Skeletal muscle tissue (tissue), 4 donors: Measurements from ENCODE around the gene MRS2. TPM values are rescaled to one million over a fixed set of nuclear protein-coding genes. Genes with fewer than 3 reads are reported as not detected.
"Not testable (repeated sequence)": the region's sequence is repeated elsewhere in the genome, so short reads cannot be mapped to it uniquely, and the experiment has no call there.

ENCODE experiments used
- H3K27ac ChIP-seq: one replicate; pipeline ENCODE4 v1.7.0; 2013; ENCODE audit warnings: mild to moderate bottlenecking, low read depth, low read length, inconsistent platforms
- H3K27me3 ChIP-seq, 3 donors: one replicate each; pipeline ENCODE4 v1.7.0; 2013; ENCODE audit warnings: low read length in 3 of 3; ENCODE audit not compliant: control insufficient read depth in 3 of 3, insufficient read depth in 3 of 3
- H3K36me3 ChIP-seq, 3 donors: one replicate each; pipeline ENCODE4 v1.7.0; 2013; ENCODE audit warnings: low read length in 3 of 3; ENCODE audit not compliant: control insufficient read depth in 3 of 3, insufficient read depth in 3 of 3
- H3K4me1 ChIP-seq, 3 donors: one replicate each; pipeline ENCODE4 v1.7.0; 2013; ENCODE audit warnings: low read length in 3 of 3, mild to moderate bottlenecking in 3 of 3; ENCODE audit not compliant: control insufficient read depth in 3 of 3, insufficient read depth in 3 of 3
- H3K4me3 ChIP-seq, 3 donors: one replicate each; pipeline ENCODE4 v1.7.0; 2013; ENCODE audit warnings: low read length in 3 of 3
- H3K9ac ChIP-seq, 3 donors: one replicate each; pipeline ENCODE4 v1.7.0; 2013; ENCODE audit warnings: low read length in 3 of 3, mild to moderate bottlenecking in 3 of 3, moderate library complexity in 2 of 3, low read depth in 1 of 3
- H3K9me3 ChIP-seq, 3 donors: one replicate each; pipeline ENCODE4 v1.7.0; 2013; ENCODE audit warnings: low read length in 3 of 3; ENCODE audit not compliant: control insufficient read depth in 3 of 3
- total RNA-seq: library from RNA; depleted of rRNA; stranded (reverse); fragments of >200 nt; gene quantifications from one replicate; pipeline ENCODE4 v1.2.3, GENCODE V29; 2014
- donor health status: Osteomylitis.

MRS2 gene
- total RNA-seq, 1 donor from 2014 or later: 12.5 TPM

DNA sequence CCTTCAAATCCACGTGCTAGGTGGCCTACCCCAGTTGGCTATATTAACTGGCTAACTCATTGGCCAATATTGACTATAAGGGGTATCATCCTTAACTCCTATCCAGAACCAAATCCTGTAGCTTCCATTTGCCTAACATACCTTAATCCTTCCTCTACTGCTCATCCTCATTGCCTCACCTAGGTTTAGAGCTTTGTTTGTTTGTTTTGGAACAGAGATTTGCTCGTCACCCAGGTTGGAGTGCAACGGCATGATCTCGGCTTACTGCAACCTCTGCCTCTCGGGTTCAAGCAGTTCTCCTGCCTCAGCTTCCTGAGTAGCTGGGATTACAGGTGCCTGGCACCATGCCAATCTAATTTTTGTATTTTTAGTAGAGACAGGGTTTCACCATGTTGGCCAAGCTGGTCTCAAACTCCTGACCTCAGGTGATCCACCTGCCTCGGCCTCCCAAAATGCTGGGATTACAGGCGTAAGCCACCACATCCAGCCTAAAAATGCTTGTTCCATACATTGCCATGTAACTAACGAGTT, 37.6 kb upstream of the MRS2 start:
- H3K4me3 ChIP-seq, H3K9ac ChIP-seq, H3K27me3 ChIP-seq, H3K4me1 ChIP-seq, H3K9me3 ChIP-seq, H3K27ac ChIP-seq, H3K36me3 ChIP-seq: not testable (repeated sequence)

DNA sequence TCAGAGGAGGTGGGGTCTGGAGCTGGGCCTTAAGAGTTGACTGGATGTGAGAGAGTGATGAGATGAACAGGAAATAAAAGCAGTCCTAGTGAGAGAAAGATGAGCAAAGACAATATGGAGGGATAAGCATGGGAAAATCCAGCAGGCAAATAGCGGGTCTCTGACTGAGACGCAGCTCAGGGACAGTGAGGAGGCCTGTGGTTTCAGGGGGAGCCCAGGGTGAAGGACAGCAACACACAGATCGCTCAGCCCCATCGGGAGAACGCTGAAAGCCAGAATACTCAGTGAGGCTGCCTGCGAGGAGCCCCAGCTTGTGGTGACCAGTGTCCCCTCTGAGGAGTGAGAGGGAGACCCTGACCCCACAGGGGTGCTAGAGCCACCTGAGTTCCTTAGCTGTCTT, 28.1 kb upstream of the MRS2 start:
- Histone ChIP-seq H3K9ac (no peak overlapping the region), H3K4me1 (no peaks in the 10 kb centered on the region), H3K9me3 (no peaks in the 10 kb centered on the region), H3K4me3 (no peak overlapping the region), H3K27ac (no peak overlapping the region), H3K36me3 (no peaks in the 10 kb centered on the region), H3K27me3 (peaks cover 0 to 3% (median 0%) of the 10 kb centered on the region in 3 donors)

DNA sequence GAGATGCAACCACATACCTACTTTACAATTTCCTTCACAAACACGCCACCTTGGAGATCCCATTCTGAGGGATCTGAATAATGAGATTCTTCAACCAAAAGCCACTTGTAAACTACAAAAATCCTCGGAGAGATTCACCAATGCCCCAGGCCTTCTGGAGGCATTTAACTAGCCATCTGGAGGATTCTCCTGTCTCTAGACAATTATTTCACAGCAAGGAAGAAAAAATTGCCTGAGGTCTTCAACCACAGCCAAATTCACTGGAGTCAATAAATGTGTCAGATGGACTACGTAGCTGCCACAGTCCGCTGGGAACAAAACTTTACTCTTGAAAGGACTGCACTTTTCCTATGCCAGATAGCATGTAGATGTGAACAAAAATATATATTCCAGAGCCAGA, 25.9 kb upstream of the MRS2 start:
- Histone ChIP-seq H3K27me3 (peaks cover 0 to 3% (median 0%) of the 10 kb centered on the region in 3 donors), H3K36me3 (no peaks in the 10 kb centered on the region), H3K4me3 (no peak overlapping the region), H3K4me1 (no peaks in the 10 kb centered on the region), H3K9ac (no peak overlapping the region), H3K9me3 (no peaks in the 10 kb centered on the region), H3K27ac (no peak overlapping the region)

DNA sequence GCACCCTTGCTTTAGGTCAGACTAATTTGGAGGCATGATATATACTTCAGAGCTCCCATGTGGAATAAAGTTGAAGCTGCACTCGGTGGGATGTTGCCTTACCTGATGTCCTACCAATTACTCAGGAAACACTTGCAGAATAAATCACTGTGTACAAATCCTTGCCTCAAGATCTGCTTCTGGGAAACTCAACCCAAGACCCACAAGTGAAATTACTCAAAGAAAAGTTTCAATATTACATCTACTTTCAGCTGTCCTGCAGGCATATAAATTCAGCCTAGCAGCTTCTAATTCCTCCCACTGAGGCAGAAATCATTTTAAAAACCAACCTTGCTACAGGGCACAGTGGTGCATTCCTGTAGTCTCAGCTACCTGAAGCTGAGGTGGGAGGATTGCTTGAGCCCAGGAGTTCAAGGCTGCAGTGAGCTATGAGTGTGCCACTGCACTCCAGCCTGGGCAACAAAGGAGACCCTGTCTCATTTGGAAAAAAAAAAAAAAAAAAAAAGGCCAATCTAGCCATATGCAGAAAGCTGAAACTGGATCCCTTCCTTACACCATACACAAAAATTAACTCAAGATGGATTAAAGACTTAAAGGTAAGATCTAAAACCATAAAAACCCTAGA, 24.2 kb upstream of the MRS2 start:
- no peak overlapping the region for H3K9ac ChIP-seq
- H3K36me3 ChIP-seq: no peaks in the 10 kb centered on the region
- H3K27ac ChIP-seq: no peak overlapping the region
- no peak overlapping the region for H3K4me3 ChIP-seq
- no peaks in the 10 kb centered on the region for H3K4me1 ChIP-seq
- H3K9me3 ChIP-seq: no peaks in the 10 kb centered on the region
- peaks cover 0 to 3% (median 0%) of the 10 kb centered on the region in 3 donors for H3K27me3 ChIP-seq

DNA sequence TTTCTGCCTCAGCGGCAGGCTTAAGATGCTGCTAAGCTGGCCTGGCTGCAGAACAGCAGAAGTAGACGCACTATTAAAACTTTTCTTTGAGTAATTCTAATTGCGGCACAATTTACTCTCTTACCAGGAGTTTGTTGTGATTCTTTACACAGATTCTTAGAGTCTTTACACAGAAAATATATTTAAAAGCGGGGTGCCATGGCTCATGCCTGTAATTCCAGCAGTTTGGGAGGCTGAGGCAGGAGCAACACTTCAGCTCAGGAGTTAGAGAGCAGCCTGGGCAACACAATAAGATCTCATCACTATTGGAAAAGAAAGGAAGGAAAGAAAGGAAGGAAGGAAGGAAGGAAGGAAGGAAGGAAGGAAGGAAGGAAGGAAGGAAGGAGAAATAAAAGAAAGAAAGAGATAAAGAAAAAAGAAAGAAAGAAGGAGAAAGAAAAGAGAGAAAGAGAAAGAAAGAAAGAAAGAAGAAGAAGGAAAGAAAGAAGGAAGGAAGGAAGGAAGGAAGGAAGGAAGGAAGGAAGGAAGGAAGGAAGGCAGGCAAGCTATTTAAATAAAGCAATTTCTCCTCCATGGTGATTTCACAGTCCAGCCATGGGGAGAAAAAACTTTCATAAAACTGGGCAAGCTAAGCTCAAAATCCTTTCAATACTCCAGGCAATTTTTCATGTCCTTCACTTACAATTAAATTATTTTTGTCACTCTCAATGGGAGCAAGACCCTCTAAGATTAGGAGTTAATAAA, 21.1 kb upstream of the MRS2 start:
- Histone ChIP-seq H3K9ac (no peak overlapping the region), H3K27me3 (no peaks in the 10 kb centered on the region), H3K4me3 (no peak overlapping the region), H3K36me3 (no peaks in the 10 kb centered on the region), H3K4me1 (no peaks in the 10 kb centered on the region), H3K9me3 (no peaks in the 10 kb centered on the region), H3K27ac (no peak overlapping the region)

DNA sequence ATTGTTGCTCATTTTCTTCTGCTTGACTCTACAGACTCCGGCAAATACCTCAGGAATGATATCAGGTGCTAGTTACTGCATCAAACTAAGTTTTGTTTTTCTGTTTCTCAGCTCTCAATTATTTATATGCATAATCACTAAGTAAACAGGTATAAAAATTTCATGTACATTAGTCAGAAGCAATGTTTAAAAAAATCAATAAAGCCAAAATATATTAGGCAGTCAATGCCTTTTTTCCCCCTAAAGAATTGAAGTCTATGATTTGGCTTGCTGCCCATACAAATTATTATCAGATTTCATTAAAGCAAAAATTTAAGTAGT, 20.6 kb upstream of the MRS2 start:
- H3K9me3 ChIP-seq: no peaks in the 10 kb centered on the region
- no peaks in the 10 kb centered on the region for H3K4me1 ChIP-seq
- no peak overlapping the region for H3K4me3 ChIP-seq
- no peaks in the 10 kb centered on the region for H3K27me3 ChIP-seq
- H3K9ac ChIP-seq: no peak overlapping the region
- H3K27ac ChIP-seq: no peak overlapping the region
- H3K36me3 ChIP-seq: no peaks in the 10 kb centered on the region

DNA sequence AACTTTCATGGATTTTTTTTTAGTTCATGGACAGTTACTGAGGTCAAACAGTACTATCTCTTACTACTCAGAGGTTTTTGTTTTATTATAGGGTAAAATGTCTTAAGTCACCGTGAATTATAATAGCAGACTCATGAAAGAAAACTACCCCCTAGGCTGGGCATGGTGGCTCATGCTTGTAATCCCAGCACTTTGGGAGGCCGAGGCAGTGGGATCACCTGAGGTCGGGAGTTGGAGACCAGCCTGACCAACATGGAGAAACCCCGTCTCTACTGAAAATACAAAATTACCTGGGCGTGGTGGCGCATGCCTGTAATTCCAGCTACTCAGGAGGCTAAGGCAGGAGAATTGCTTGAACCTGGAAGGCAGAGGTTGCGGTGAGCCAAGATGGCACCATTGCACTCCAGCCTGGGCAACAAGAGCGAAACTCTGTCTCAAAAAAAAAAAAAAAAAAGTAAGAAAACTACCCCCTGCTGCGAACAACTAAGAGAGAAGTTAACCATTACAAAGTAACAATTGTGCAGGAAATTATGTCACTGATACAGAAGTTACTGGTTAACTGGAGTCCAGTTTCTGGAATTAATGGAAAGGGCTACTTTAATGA, 19.7 kb upstream of the MRS2 start:
- not testable (repeated sequence) for H3K36me3 ChIP-seq, H3K9ac ChIP-seq, H3K27me3 ChIP-seq, H3K27ac ChIP-seq, H3K9me3 ChIP-seq, H3K4me3 ChIP-seq, H3K4me1 ChIP-seq

DNA sequence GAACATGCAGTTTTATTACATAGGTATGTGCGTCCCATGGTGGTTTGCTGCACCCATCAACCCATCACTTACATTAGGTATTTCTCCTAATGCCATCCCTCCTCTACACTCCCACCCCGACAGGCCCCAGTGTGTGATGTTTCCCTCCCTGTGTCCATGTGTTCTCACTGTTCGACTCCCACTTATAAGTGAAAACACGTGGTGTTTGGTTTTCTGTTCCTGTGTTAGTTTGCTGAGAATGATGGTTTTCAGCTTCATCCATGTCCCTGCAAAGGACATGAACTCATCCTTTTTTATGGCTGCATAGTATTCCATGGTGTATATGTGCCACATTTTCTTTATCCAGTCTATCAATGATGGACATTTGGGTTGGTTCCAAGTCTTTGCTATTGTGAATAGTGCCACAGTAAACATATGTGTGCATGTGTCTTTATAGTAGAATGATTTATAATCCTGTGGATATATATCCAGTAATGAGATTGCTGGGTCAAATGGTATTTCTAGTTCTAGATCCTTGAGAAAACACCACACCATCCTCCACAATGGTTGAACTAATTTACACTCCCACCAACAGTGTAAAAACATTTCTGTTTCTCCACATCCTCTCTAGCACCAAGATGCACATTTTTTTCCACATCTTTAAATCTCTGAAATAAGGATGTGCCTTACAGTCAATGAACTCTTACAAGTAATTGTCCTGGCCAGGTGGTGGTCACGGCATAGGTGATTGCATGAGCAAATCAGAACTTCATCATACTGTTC, 18.2 kb upstream of the MRS2 start:
- H3K9me3 ChIP-seq, H3K27ac ChIP-seq, H3K9ac ChIP-seq, H3K27me3 ChIP-seq, H3K4me1 ChIP-seq, H3K36me3 ChIP-seq, H3K4me3 ChIP-seq: not testable (repeated sequence)

DNA sequence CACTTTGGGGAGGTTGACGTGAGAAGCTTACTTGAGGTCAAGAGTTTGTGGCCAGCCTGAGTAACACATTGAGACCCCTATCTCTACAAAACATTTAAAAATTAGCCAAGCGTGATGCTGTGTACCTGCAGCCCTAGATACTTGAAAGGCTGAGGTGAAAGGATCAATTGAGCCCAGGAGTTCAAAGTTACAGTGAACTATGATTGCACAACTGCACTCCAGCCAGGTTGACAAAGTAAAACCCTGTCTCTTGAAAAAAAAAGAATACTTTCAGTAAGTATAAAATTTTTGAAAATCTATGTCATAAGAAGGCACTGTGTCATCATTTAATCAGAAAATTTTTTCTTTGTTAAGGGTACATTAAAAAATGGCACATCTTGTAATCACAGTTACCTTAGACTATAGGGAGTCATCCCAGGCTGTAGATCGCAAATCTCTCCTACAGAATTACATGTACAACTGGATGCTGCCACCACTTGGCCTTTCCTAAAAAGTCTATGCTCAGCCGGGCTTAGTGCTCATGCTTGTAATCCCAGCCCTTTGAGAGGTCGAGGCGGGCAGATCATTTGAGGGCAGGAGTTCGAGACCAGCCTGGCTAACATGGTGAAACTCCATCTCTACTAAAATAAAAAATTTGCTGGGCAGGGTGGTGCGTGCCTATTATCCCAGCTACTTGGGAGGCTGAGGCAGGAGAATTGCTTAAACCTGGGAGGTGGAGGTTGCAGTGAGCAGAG, 17.0 kb upstream of the MRS2 start:
- H3K4me3 ChIP-seq: no peak overlapping the region
- H3K4me1 ChIP-seq: no peaks in the 10 kb centered on the region

More for the DNA sequence above, 17.0 kb upstream of the MRS2 start:
- Histone ChIP-seq H3K27me3 (no peaks in the 10 kb centered on the region), H3K36me3 (no peaks in the 10 kb centered on the region), H3K27ac (no peak overlapping the region), H3K9ac (no peak overlapping the region), H3K9me3 (no peaks in the 10 kb centered on the region)
